ENCODE results near the gene TBC1D5.
"Not testable (repeated sequence)": the region's sequence is repeated elsewhere in the genome, so short reads cannot be mapped to it uniquely, and the experiment has no call there.

The TBC1D5 gene

DNA sequence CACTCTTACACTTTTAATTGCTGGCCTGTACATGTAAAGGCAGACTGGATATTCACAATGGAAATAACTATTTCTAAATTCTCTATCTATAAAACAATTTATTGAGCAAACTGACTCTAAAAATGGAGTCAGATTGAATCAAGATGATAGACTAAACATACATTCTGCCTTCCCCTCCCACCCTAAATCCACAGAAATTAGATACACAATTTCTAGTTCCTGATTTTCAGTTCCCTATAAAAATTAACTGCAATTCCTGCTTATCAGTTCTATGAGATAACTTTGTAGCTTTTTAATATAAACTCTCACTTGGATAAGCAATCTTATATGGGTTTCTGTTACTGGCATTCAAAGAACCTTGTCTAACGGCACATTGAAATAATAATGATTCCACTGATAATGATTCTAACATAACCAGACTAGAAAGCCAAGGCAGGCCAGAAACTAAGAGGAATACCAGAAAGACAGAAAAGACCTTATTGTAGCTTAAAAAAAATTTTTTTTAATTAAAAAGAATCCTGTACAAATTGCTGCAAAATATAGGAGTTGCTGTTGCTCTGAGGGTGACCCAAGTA lies 33.1 kb downstream of the TBC1D5 start:
- DNase-seq = no peak

DNA sequence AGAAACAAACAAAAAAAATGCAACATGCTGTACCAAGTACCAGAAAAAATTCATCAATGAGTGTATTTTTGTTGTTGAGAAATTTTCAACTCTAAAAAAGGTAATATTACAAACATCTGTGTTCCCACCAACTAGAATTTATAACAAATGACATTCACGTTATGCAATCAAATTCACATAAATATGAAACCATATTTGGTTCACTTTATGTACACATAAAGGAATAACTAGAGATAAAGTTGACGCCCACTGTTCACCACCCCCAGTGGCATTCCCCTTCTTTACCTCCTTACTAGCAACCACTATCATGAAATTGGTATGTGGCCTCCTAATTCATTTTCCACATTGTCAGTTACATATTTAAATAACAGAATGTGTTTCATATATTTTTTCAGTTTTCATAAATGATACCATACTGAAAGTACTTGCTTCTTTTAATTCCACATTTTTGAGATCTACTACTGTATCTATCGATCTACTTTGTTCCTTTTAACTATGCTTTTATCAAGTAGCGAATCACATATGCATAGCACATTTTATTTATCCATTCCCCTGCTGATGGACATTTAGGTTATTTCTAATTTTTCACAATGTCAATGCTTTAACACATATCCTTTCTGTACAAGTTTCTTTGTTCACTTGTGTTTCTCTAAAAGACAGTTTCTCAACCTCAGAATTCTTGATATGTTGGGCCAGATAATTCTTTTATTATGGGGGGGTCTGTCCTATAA lies 34.5 kb downstream of the TBC1D5 start:
- no peak for DNase-seq

DNA sequence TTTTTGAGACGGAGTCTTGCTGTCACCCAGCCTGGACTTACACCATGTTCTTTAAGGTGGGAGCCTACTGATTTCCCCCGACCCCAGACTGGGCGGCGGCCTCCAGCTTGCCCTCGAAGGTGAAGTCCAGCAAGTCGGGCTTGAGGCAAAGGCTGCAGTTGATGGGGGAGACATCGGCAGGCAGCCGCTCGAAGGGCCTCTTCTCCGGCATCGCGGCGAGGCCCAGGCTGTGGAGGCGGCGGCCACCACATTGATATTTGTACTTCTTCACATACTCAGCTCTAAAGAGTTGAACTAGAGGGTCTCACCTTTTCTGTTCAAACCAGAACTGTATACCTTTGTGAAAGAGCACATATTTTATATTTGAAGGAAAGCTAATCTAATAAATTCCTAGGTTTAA lies 36.4 kb downstream of the TBC1D5 start:
- DNase-seq = not testable (repeated sequence)

DNA sequence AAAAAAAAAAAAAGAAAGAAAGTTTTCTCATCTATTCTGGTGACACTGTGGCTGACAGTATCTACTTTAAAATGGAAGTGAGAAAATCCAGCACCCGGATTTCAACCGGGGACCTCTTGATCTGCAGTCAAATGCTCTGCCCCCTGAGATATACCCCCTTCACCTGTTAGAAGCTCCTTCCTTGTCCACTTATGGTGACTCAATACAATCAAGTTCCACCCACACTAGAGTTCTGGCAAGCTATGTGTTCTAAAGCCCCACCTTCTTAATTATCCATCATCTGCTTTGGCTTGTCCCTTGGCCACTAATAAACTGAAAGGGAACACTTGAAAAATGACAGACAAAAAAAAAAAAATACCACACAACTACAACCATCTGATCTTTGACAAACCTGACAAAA lies 42.6 kb downstream of the TBC1D5 start:
- not testable (repeated sequence) for DNase-seq

DNA sequence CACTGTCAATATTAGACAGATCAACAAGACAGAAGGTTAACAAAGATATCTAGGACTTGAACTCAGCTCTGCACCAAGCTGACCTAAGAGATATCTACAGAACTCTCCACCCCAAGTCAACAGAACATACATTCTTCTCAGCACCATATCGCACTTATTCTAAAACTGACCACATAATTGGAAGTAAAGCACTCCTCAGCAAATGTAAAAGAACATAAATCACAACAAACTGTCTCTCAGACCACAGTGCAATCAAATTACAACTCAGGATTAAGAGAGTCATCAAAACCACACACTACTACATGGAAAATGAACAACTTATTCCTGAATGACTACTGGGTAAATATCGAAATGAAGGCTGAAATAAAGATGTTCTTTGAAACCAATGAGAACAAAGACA lies 46.8 kb downstream of the TBC1D5 start:
- not testable (repeated sequence) for DNase-seq

DNA sequence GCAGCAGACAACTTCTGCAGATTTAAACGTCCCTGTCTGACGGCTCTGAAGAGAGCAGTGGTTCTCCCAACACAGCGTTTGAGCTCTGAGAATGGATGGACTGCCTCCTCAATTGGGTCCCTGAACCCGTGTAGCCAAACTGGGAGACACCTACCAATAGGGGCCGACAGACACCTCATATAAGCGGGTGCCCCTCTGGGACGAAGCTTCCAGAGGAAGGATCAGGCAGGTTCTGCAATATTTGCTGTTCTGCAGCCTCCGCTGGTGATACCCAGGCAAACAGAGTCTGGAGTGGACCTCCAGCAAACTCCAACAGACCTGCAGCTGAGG lies 48.8 kb downstream of the TBC1D5 start:
- DNase-seq = not testable (repeated sequence)

DNA sequence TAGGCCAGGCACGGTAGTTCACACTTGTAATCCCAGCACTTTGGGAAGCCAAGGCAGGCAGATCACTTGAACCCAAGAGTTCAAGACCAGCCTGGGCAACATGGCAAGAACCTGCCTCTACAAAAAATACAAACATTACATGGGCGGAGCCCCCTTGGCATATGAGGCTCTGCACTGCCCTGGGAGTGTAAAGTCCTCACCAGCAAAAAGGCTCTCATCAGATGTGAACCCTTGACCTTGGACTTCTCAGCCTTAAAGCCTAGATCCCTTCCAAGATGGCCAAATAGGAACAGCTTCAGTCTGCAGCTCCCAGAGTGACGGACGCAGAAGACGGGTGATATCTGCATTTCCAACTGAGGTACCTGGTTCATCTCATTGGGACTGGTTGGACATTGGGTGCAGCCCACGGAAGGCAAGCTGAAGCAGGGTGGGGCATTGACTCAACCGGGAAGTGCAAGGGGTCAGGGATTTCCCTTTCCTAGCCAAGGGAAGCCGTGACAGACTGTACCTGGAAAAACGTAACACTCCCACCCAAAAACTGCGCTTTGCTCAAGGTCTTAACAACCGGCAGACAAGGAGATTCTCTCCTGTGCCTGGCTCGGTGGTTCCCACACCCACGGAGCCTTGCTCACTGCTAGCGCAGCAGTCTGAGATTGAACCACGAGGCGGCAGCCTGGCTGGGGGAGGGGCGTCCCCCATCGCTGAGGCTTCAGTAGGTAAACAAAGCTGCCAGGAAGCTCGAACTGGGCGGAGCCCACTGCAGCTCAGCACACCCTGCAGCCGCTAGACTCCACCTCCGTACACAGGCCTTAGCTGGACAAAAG lies 49.4 kb downstream of the TBC1D5 start:
- DNase-seq = peak in 1 of 56 donors; percentile 2

DNA sequence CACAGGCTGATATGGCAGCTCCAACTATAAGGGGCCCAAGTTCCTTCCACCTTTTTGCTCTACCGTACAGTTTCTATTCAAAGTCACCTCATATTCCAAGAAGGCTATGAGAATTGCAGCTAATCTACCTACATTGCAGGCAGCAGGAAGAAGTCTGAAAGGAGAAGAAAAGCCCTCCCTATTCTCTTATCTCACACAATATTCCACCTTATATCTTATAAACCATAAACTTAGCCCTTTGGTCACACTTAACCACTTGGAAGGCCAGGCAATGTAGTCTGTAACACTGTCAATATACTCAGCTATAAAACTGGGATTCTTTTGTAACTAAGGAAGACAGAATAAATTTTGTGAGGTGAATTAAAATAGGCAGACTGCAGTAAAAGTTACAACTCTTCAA lies 54.9 kb downstream of the TBC1D5 start:
- no peak for DNase-seq

DNA sequence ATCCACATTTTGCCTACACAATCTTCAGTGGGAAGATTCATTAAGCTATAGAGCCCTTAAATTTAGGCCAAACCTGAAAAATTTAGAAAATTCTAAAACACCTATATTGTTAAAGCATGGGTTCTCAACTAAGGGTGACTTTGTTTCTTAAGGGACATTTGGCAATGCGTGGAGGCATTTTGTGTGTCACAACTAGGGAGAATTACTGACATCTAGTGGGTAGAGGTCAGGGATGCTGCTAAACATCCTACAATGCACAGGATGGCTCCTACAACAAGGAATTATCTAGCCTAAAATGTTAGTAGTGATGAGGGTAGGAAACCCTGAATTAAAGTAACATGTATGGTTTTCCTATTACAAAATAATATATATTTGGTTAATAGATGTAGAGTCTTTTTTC lies 55.8 kb downstream of the TBC1D5 start:
- DNase-seq = peak in 5 of 56 donors; percentile 0 to 11 (median 3)

DNA sequence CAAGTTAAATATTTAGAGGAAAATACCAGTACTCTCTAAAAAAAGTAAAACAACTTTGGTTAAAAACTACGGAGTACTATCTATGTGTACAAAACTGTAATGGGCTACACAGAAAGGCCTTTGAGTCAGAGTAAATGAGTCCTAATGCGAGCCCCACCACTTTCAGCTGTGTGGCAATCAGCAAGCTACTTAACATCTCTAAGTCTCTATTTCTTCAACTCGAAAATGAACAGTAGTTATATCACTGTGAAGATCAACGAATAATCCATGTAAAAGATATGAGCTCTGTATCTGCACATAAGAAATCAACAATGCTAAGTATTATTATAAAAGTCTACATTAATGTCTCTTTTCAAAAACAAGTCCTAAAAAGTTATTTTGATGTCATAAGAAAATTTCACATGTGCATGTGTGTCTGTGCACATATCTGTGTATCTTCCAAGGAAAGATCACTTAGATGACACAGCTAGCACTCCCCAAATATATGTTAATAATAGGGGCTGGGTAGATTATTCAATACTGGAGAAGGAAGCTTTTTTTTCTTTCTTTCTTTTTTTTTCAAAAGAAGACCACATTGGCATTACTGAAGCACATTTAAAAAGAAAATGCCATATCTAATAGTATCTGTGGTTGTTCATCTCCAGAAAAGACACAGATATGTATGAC lies 58.8 kb downstream of the TBC1D5 start:
- no peak for DNase-seq

DNA sequence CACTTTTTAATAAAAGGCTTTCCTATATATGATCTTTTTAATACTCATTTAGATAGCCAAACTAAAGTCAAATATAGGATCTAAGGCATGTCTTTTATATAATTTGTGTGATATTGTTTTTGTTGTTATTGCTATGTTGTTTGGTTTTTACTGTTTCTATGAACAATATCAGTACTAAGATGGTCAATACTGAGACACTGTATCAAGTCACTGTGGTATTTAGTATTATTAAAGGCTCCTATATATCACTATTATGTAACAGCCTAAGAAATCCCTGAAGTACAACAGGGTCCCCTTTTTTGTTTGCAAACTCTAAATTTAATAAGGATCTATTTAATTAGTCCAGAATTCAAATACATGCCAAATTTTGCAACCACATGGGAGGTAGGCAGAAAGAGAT lies 61.9 kb downstream of the TBC1D5 start:
- DNase-seq = no peak

DNA sequence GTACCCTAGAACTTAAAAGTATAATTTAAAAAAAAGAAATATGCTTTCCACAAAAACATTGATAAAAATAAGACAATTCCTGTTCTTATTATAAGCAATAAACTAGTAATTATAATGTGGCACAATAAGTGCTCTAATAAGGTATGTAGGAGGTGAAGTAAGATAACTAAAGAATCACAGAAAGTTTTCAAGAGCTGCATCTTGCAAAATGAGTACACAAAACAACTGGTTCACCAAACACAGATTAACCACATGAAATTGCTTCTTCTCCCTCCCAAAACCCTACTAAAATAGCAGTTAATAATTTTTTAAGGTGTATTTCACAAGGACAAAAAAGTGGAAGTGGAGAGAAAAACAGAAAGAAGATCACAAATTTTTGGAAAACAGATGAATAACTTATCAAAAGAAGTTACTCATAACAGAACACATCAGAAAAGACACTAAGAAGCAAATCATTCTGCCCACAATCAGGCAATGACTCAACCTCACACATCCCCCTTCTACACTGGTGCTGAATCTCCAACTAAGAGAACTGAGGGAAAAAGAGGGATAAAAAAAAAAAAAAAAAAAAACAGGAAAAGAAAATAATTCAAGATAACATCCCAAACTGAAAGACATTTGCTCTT lies 64.2 kb downstream of the TBC1D5 start:
- DNase-seq = peak in 2 of 56 donors; percentile 0 to 24

DNA sequence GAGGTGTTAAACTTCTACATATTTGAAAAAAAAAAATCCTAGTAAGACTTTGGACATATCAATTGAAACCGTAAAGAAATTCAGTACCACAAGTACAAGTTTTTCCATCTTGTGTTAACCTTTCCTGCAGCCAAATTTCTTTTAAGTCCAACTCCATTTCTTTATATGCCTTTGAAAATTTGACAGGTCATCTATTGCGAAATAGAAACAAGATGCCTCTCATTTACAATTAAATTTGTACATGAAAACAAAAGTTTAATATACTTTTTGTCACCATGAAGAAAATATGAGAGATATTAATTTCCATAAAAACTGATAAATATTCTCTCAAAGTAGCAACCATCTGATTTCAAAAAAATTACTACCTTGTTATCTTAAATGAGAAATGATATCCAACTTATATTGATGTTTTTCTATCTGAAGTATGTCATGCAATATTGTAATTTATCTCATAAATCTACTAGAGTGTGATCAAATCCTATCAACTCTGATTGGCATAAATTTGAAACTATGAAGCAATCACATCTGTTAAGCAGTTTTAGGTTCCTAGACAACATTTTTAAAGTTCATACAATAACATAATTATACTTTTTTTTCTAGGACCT lies 68.2 kb downstream of the TBC1D5 start:
- no peak for DNase-seq

DNA sequence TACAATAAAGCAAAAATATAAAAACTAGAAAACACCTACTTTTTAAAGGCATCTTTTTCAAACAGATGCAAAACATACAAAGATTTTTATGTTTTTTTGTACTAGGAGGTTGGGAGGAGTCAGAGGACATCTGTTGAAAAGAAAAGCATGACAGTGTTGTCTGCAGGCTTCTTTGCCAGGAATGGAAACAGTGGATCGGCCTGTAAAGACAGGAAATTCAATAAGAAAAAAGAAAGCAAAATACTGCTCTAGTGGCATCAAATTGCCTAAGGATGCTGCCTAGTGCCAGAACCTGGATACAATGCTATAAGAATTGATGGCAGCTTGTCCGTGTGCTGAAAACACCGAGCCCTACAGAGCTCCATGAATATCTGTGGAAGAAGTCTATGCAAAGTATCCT lies 69.9 kb downstream of the TBC1D5 start:
- peak in 1 of 56 donors; percentile 4 for DNase-seq

DNA sequence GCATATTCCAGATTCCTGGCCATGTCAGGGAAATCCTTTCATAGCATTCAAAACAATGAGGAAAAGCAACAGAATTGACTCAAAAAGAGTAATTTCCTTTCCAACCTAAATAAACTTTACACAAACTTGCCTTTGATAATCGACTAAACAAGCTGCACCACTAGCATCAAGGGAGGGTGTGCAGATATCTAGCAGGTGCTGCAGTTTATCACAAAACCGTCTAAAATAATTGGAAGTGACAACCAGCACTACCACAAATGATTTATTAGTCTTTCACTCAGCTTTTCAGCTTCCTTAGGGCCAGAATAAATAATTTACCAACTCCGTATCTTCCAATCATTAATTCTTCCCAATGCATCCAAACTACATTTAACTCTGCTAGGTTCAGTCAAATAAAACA lies 71.7 kb downstream of the TBC1D5 start:
- DNase-seq = no peak

DNA sequence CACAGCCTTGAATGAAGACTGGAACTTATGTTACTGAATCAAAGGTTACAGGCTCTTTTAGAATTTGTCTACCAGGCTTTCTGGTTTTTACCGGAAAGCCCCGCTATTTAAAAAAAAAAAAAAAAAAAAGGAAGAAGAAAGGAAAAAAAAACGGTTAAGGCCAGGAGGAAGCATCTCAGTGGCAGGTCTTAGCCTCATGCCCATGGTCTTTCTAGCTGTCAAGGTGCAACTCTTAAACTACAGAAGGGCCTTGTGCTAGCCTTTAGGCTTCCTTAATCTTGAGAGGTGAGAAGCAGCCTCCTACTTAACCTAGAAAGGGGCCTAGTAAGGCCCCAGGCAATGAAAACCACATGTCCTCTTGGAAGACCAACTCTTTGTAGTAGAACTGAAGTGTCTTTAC lies 77.5 kb downstream of the TBC1D5 start:
- no peak for DNase-seq

DNA sequence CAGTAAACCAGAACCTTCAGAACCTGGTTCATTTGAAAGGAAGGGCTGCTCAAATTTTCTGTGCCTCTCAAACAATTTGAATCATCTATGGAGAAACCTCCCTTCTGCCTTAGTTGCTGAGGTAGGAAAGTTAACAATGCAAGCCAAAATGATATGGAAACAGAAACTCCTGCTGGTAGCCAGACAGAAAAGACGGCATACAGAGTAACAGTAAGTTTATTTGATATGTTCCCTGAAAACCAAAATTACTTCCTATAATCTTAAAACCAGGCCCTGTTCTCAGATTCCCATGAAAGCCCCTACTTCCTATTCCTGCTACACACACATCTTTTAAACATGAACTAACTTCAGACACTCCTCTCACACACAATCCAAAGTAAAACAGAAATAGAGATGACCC lies 86.2 kb downstream of the TBC1D5 start:
- no peak for DNase-seq

DNA sequence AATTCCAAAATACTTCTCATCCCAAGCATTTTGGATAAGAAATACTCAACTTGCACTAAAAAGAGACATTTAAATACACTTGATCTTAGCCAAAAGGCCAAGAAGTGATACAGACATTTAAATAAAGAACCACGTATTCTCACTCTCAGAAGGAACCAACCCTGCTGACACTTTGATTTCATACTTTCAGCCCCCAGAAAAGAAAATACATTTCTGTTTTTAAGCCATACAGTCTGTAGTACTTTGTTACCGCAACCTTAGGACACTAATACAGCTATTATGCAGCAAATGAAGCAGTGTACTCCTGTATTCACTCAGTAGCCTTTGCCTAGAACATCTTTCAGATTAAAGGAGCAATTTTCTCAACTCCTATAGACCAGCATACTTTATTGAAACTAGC lies 86.7 kb downstream of the TBC1D5 start:
- no peak for DNase-seq

DNA sequence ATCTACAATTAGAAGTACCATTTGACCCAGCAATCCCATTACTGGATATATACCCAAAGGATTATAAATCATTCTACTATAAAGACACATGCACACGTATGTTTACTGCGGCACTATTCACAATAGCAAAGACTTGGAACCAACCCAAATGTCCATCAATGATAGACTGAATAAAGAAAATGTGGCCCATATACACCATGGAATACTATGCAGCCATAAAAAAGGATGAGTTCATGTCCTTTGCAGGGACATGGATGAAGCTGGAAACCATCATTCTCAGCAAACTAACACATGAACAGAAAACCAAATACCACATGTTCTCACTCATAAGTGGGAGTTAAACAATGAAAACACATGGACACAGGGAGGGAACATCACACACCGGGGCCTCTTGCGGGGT lies 92.7 kb downstream of the TBC1D5 start:
- DNase-seq = not testable (repeated sequence)

DNA sequence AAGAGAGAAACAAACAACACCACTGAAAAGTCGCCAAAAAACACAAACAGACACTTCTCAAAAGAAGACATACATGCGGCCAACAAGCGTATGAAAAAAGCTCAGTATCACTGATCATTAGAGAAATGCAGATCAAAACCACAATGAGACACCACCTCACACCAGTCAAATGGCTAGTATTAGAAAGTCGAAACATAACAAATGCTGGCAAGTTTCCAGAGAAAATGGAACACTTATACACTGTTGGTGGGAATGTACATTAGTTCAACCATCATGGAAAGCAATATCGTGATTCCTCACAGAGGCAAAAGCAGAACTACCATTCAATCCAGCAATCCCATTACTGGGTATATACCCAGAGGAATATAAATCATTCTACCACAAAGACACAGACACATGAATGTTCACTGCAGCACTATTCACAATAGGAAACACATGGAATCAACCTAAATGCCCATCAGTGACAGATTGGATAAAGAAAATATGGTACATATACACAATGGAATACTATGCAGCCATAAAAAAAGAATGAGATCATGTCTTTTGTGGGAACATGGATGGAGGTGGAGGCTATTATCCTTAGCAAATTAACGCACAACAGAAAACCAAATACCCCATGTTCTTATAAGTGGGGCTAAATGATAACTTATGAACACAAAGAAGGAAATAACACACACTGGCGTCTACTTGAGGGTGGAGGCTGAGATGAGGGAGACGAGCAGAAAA lies 93.6 kb downstream of the TBC1D5 start:
- DNase-seq = not testable (repeated sequence)
